ENCODE measurements around the gene RPN2. TPM values are rescaled to one million over a fixed set of nuclear protein-coding genes. Genes with fewer than 3 reads are reported as not detected.

RPN2 gene
- total and polyA plus RNA-seq, 4 donors = 88.9 to 286 (median 189) TPM

DNA sequence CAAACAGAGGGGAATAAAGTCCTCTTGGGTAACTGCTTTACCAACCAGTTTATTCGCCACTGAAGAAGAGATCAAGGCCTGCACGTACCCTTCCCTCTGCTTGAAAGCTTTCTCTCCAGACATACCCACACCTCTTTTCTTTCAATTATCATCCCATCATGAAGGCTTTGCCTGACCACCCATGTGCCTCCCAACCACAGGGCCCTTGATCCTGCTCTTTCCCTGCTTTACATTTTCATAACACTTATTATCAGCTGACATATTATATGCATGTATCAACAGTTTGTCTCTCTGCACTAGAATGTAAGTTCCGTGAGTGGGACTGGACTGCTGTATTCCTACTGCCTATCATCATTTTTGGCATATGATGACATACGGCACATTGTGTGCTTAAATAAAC, 20.9 kb upstream of the RPN2 start:
- Histone ChIP-seq H3K36me3 (ENCODE audit: control insufficient read depth in 4 of 4, insufficient read depth in 4 of 4, low read length in 4 of 4) (peaks cover 0 to 2% (median 0%) of the 10 kb centered on the region in 4 donors), H3K4me1 (ENCODE audit: control insufficient read depth in 5 of 5, insufficient read depth in 5 of 5, low read length in 5 of 5) (no peaks in the 10 kb centered on the region), H3K4me3 (no peak overlapping the region), H3K9ac (ENCODE audit: insufficient read depth in 1 of 2, low read length in 2 of 2) (no peak overlapping the region), H3K27ac (ENCODE audit: low read depth in 1 of 2, low read length in 1 of 2) (no peak overlapping the region), H3K9me3 (ENCODE audit: control insufficient read depth in 4 of 4, insufficient read depth in 3 of 4, low read length in 3 of 4) (no peaks in the 10 kb centered on the region), H3K27me3 (ENCODE audit: control insufficient read depth in 3 of 3, insufficient read depth in 3 of 3, low read length in 2 of 3) (no peaks in the 10 kb centered on the region)
- DNase-seq = no peak
- TF ChIP-seq, protein P1, sequence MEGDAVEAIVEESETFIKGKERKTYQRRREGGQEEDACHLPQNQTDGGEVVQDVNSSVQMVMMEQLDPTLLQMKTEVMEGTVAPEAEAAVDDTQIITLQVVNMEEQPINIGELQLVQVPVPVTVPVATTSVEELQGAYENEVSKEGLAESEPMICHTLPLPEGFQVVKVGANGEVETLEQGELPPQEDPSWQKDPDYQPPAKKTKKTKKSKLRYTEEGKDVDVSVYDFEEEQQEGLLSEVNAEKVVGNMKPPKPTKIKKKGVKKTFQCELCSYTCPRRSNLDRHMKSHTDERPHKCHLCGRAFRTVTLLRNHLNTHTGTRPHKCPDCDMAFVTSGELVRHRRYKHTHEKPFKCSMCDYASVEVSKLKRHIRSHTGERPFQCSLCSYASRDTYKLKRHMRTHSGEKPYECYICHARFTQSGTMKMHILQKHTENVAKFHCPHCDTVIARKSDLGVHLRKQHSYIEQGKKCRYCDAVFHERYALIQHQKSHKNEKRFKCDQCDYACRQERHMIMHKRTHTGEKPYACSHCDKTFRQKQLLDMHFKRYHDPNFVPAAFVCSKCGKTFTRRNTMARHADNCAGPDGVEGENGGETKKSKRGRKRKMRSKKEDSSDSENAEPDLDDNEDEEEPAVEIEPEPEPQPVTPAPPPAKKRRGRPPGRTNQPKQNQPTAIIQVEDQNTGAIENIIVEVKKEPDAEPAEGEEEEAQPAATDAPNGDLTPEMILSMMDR (IDR thresholded peaks at IDR 0.05; ENCODE audit: control extremely low read depth, extremely low read depth) = no peak
- 95 to 96% methylated on average over 4 of the region's 4 CpGs for WGBS, 2 donors
- no peak for ATAC-seq (ENCODE audit: insufficient read depth, low FRiP score)

DNA sequence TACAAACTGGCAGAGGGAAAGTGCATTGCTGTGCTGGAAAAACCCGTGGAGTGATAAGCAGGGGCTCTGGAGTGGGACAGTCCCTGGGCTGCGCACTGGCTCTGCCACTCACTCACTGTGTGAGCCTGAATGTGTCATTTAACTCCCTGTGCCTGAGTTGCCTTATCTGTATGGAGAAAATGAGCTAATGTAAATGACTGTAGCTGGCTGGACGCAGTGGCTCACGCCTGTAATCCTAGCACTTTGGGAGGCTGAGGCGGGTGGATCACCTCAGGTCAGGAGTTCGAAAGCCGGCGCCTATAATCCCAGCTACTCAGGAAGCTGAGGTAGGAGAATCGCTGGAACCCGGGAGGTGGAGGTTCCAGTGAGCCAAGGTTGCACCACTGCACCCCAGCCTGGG, 18.4 kb upstream of the RPN2 start:
- H3K9me3 ChIP-seq (ENCODE audit: control insufficient read depth in 4 of 4, insufficient read depth in 3 of 4, low read length in 3 of 4) = no peaks in the 10 kb centered on the region
- H3K4me3 ChIP-seq = no peak overlapping the region
- WGBS, 2 donors = 92 to 95% methylated on average over 10 of the region's 10 CpGs
- no peak for DNase-seq
- H3K9ac ChIP-seq (ENCODE audit: insufficient read depth in 1 of 2, low read length in 2 of 2) = no peak overlapping the region
- no peaks in the 10 kb centered on the region for H3K27me3 ChIP-seq (ENCODE audit: control insufficient read depth in 3 of 3, insufficient read depth in 3 of 3, low read length in 2 of 3)
- peaks cover 0 to 2% (median 0%) of the 10 kb centered on the region in 4 donors for H3K36me3 ChIP-seq (ENCODE audit: control insufficient read depth in 4 of 4, insufficient read depth in 4 of 4, low read length in 4 of 4)
- ATAC-seq (ENCODE audit: insufficient read depth, low FRiP score) = no peak
- no peaks in the 10 kb centered on the region for H3K4me1 ChIP-seq (ENCODE audit: control insufficient read depth in 5 of 5, insufficient read depth in 5 of 5, low read length in 5 of 5)
- no peak overlapping the region for H3K27ac ChIP-seq (ENCODE audit: low read depth in 1 of 2, low read length in 1 of 2)
- TF ChIP-seq, protein P1 (IDR thresholded peaks at IDR 0.05; ENCODE audit: control extremely low read depth, extremely low read depth) = no peak

DNA sequence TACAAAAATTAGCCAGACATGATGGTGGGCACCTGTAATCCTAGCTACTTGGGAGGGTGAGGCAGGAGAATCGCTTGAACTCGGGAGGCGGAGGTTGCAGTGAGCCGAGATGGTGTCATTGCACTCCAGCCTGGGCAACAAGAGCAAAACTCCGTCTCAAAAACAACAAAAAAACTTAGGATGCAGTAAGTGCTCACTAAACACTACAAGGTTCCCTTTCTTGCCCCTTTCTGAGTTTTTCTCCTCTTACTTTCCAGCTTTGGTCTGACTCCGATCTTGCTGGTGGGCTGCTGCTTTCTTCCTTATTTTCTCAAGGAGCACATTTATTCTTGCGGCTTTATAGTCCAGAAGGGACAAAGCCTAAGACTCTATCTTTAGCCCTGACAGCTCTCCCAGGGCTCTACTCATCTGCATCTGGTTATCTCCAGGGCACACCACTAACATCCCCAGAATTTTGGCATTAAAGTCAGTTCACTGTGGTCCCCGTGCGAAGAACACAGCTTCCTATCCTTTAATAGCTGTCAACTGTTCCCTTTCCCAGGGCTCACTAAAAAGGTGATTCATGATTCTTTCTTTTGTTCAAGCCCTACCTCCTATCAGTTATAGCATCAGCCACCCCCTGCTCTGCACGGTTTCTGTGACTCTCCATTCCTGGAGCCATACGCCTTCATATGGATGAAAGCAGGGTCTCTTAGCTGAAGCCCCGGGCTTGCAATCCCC, 17.1 kb upstream of the RPN2 start:
- Histone ChIP-seq H3K9ac (ENCODE audit: insufficient read depth in 1 of 2, low read length in 2 of 2) (no peak overlapping the region), H3K9me3 (ENCODE audit: control insufficient read depth in 4 of 4, insufficient read depth in 3 of 4, low read length in 3 of 4) (no peaks in the 10 kb centered on the region), H3K36me3 (ENCODE audit: control insufficient read depth in 4 of 4, insufficient read depth in 4 of 4, low read length in 4 of 4) (peaks cover 0 to 4% (median 0%) of the 10 kb centered on the region in 4 donors), H3K27ac (ENCODE audit: low read depth in 1 of 2, low read length in 1 of 2) (no peak overlapping the region), H3K27me3 (ENCODE audit: control insufficient read depth in 3 of 3, insufficient read depth in 3 of 3, low read length in 2 of 3) (no peaks in the 10 kb centered on the region), H3K4me3 (no peak overlapping the region), H3K4me1 (ENCODE audit: control insufficient read depth in 5 of 5, insufficient read depth in 5 of 5, low read length in 5 of 5) (no peaks in the 10 kb centered on the region)
- WGBS, 2 donors = 80 to 81% methylated on average over 12 of the region's 12 CpGs
- TF ChIP-seq, protein P1 (IDR thresholded peaks at IDR 0.05; ENCODE audit: control extremely low read depth, extremely low read depth) = no peak
- ATAC-seq (ENCODE audit: insufficient read depth, low FRiP score) (no peak), DNase-seq (no peak)
